ENCODE results near the gene KCNC1.

DNA sequence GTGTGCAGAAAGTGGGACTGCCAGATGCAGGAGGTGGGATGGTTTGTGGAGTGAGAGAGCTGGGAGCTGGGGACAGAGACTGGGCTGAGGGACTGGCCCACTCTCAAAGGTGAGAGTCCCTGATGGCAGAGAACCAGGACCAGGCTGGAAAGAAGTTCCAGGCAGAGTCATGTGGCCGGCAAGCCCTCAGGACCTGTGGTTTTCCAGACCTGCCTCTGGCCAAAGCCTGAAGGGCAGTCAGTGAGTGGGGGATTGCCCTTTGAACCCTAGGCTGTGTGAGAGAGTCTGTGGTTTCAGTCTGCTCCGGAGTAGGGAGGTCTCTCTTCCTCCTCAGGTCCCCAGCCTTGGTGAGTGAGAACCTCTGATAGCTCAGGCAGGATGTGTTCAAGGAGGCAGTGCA, 17.0 kb downstream of the KCNC1 start:
- TF ChIP-seq, protein P1, sequence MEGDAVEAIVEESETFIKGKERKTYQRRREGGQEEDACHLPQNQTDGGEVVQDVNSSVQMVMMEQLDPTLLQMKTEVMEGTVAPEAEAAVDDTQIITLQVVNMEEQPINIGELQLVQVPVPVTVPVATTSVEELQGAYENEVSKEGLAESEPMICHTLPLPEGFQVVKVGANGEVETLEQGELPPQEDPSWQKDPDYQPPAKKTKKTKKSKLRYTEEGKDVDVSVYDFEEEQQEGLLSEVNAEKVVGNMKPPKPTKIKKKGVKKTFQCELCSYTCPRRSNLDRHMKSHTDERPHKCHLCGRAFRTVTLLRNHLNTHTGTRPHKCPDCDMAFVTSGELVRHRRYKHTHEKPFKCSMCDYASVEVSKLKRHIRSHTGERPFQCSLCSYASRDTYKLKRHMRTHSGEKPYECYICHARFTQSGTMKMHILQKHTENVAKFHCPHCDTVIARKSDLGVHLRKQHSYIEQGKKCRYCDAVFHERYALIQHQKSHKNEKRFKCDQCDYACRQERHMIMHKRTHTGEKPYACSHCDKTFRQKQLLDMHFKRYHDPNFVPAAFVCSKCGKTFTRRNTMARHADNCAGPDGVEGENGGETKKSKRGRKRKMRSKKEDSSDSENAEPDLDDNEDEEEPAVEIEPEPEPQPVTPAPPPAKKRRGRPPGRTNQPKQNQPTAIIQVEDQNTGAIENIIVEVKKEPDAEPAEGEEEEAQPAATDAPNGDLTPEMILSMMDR (IDR thresholded peaks at IDR 0.05; ENCODE audit: poor library complexity) = no peak
- TF ChIP-seq EZH2 (IDR thresholded peaks at IDR 0.05; ENCODE audit: borderline replicate concordance) (no peak), EZH2phosphoT487 (IDR thresholded peaks at IDR 0.05; ENCODE audit: low read depth, severe bottlenecking, unreplicated experiment) (no peak)
